ENCODE data around the gene TDRD6. TPM values are rescaled to one million over a fixed set of nuclear protein-coding genes. Genes with fewer than 3 reads are reported as not detected.
"Not testable (repeated sequence)": the region's sequence is repeated elsewhere in the genome, so short reads cannot be mapped to it uniquely, and the experiment has no call there.

Gene TDRD6
- total RNA-seq, 1 experiment from 2014 or later = not detected

DNA sequence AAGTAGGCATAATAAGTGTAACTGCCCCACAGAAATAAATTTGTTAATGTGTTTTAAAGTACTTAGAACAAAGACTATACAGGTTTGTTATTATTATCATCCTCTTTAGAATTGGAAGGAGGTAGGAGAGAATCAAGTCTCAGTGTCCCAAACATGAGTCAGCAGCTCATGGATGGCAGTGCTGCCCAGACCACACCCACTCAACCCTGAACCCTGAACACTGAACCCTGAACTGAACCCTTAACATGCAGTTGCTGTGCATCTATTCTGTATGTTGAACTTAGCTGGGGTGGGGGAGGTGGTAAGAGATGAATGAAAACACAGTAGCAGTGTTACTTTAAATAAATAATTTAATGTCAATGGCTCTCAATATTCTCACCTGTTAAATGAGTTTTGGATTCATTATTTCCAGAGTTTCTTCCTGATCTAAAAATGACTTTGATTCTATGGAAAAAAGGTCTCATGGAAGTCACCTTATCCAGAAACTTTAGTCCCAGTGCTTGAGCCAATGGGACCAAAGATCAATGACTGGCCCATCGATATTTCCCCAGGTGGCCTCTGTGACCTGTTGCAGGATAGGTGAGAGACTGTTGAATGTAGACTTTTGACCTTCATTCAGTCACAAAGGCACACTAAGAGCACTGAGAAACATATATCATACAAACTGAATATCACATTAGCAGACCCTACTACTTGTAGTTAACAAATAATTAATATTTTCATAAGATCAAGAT, 55.9 kb downstream of the TDRD6 start:
- no peak for DNase-seq (ENCODE audit: low spot score)
- Histone ChIP-seq H3K27ac (ENCODE audit: low read depth, low read length, poor library complexity, severe bottlenecking) (no peak overlapping the region), H3K4me1 (ENCODE audit: insufficient read depth, low read length, poor library complexity, severe bottlenecking) (no peaks in the 10 kb centered on the region), H3K36me3 (ENCODE audit: insufficient read depth, low read length, poor library complexity, severe bottlenecking) (no peaks in the 10 kb centered on the region), H3K4me3 (ENCODE audit: low read depth, low read length, poor library complexity, severe bottlenecking) (no peak overlapping the region), H3K27me3 (replicated peaks; ENCODE audit: insufficient read depth, low read depth, low read length, poor library complexity) (peaks cover 8% of the 10 kb centered on the region), H3K9me3 (ENCODE audit: low read depth, low read length, poor library complexity, severe bottlenecking) (no peaks in the 10 kb centered on the region)
- no TSS peak for BruUV-seq (replicated peaks)
- ChIA-PET CTCF (no interaction called here), POLR2A (ENCODE audit: low non-redundant PET) (no interaction called here)
- intact Hi-C loops (cut with micrococcal nuclease; ENCODE audit: unreplicated experiment) = no loop called here
- TF ChIP-seq, protein P1, sequence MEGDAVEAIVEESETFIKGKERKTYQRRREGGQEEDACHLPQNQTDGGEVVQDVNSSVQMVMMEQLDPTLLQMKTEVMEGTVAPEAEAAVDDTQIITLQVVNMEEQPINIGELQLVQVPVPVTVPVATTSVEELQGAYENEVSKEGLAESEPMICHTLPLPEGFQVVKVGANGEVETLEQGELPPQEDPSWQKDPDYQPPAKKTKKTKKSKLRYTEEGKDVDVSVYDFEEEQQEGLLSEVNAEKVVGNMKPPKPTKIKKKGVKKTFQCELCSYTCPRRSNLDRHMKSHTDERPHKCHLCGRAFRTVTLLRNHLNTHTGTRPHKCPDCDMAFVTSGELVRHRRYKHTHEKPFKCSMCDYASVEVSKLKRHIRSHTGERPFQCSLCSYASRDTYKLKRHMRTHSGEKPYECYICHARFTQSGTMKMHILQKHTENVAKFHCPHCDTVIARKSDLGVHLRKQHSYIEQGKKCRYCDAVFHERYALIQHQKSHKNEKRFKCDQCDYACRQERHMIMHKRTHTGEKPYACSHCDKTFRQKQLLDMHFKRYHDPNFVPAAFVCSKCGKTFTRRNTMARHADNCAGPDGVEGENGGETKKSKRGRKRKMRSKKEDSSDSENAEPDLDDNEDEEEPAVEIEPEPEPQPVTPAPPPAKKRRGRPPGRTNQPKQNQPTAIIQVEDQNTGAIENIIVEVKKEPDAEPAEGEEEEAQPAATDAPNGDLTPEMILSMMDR (conservative IDR thresholded peaks at IDR 0.05; ENCODE audit: low read depth, low read length) = no peak
- TF ChIP-seq EZH2 (IDR thresholded peaks at IDR 0.05; ENCODE audit: borderline replicate concordance, low read depth, low read length, poor library complexity, severe bottlenecking) = no peak

DNA sequence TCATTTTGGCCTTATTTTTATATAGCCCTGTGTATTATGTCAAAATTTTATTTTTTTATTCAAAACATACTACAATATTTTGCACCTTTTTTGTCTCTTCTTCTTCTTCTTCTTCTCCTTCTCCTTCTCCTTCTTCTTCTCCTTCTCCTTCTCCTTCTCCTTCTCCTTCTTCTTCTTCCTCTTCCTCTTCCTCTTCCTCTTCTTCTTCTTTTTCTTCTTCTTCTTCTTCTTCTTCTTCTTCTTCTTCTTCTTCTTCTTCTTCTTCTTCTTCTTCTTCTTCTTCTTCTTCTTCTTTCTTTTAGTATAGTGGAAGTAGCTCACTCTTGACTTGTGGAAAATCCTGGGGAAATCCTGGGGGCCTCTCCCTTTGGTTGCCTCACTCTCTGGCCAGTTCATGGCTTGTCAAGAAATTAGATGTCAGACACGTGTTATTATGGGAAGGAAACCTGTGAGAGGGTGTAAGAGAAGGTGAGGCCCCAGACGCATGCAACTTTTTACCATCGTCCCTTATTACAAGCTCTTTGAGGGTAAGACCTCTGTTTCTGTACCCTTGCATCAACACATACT, 56.6 kb downstream of the TDRD6 start:
- H3K4me1 ChIP-seq (ENCODE audit: insufficient read depth, low read length, poor library complexity, severe bottlenecking); H3K4me3 ChIP-seq (ENCODE audit: low read depth, low read length, poor library complexity, severe bottlenecking); intact Hi-C loops (cut with micrococcal nuclease; ENCODE audit: unreplicated experiment); H3K36me3 ChIP-seq (ENCODE audit: insufficient read depth, low read length, poor library complexity, severe bottlenecking); BruUV-seq (replicated peaks); H3K27me3 ChIP-seq (replicated peaks; ENCODE audit: insufficient read depth, low read depth, low read length, poor library complexity); POLR2A ChIA-PET (ENCODE audit: low non-redundant PET); DNase-seq (ENCODE audit: low spot score); CTCF ChIA-PET; H3K9me3 ChIP-seq (ENCODE audit: low read depth, low read length, poor library complexity, severe bottlenecking); H3K27ac ChIP-seq (ENCODE audit: low read depth, low read length, poor library complexity, severe bottlenecking): not testable (repeated sequence)

DNA sequence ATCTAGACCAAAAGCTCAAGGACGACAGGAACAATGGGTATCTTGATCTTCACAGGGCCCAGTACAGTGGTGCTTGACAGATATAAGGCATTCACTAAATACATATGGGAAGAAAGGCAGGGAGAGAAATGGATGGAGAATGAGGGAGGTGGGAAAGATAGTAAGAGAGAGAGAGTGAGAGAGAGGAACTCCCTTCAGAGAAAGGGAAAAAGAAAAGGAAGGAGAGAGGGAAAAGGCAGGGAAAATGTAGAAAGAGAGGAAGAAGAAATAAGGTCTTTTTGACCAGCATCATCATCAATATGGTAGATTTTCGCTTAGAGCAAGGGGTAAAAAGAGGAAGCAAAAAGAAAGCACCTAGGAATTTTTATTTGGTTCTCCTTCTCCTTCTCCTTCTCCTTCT, 58.3 kb downstream of the TDRD6 start:
- no peaks in the 10 kb centered on the region for H3K36me3 ChIP-seq (ENCODE audit: insufficient read depth, low read length, poor library complexity, severe bottlenecking)
- ChIA-PET CTCF (no interaction called here), POLR2A (ENCODE audit: low non-redundant PET) (no interaction called here)
- BruUV-seq (replicated peaks) = no TSS peak
- DNase-seq (ENCODE audit: low spot score) = no peak
- H3K4me3 ChIP-seq (ENCODE audit: low read depth, low read length, poor library complexity, severe bottlenecking) = no peak overlapping the region
- no peak overlapping the region for H3K27ac ChIP-seq (ENCODE audit: low read depth, low read length, poor library complexity, severe bottlenecking)
- H3K4me1 ChIP-seq (ENCODE audit: insufficient read depth, low read length, poor library complexity, severe bottlenecking) = no peaks in the 10 kb centered on the region
- no peaks in the 10 kb centered on the region for H3K9me3 ChIP-seq (ENCODE audit: low read depth, low read length, poor library complexity, severe bottlenecking)
- intact Hi-C loops (cut with micrococcal nuclease; ENCODE audit: unreplicated experiment) = no loop called here
- no peaks in the 10 kb centered on the region for H3K27me3 ChIP-seq (replicated peaks; ENCODE audit: insufficient read depth, low read depth, low read length, poor library complexity)
- TF ChIP-seq EZH2 (IDR thresholded peaks at IDR 0.05; ENCODE audit: borderline replicate concordance, low read depth, low read length, poor library complexity, severe bottlenecking) = no peak
- TF ChIP-seq, protein P1 (conservative IDR thresholded peaks at IDR 0.05; ENCODE audit: low read depth, low read length) = no peak

DNA sequence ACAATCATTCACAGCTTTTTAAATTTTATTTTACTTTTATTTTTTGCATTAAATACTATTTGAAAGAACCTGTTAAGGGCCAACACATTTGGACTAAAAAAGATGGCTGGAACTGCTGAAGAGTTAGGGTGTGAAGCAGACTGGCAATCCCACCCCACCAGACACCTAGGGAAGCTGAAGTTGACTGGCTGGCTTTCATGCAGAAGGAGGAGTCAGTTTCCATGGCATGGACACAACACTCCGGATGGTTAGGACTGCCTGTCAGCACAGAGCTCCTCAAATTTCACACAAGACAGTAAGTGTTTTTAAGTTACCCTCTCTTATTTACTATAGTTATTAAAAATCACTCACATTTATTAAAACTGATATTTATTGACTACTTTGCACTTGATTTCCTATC, 59.0 kb downstream of the TDRD6 start, which contains the start of gene ANKRD66:
Gene ANKRD66, plus strand, starts transcription at position 238 of the 400 bp plus-strand sequence. CDS start 5,016 bp downstream, outside the sequence.
- DNase-seq (ENCODE audit: low spot score) = no peak
- no peak for TF ChIP-seq EZH2 (IDR thresholded peaks at IDR 0.05; ENCODE audit: borderline replicate concordance, low read depth, low read length, poor library complexity, severe bottlenecking)
- TF ChIP-seq, protein P1 (conservative IDR thresholded peaks at IDR 0.05; ENCODE audit: low read depth, low read length) = no peak
- intact Hi-C loops (cut with micrococcal nuclease; ENCODE audit: unreplicated experiment) = no loop called here
- no TSS peak for BruUV-seq (replicated peaks)
- Histone ChIP-seq H3K27me3 (replicated peaks; ENCODE audit: insufficient read depth, low read depth, low read length, poor library complexity) (no peaks in the 10 kb centered on the region), H3K4me3 (ENCODE audit: low read depth, low read length, poor library complexity, severe bottlenecking) (no peak within 1 kb of the TSS), H3K9me3 (ENCODE audit: low read depth, low read length, poor library complexity, severe bottlenecking) (no peaks in the 10 kb centered on the region), H3K27ac (ENCODE audit: low read depth, low read length, poor library complexity, severe bottlenecking) (no peak within 1 kb of the TSS), H3K36me3 (ENCODE audit: insufficient read depth, low read length, poor library complexity, severe bottlenecking) (no peaks in the 10 kb centered on the region), H3K4me1 (ENCODE audit: insufficient read depth, low read length, poor library complexity, severe bottlenecking) (no peaks in the 10 kb centered on the region)
- ChIA-PET POLR2A (ENCODE audit: low non-redundant PET) (no interaction called here), CTCF (no interaction called here)

All from A673 (cell line).